GM12872 (cell line): ENCODE results near the gene PNPLA2.
A peak's percentile ranks its signal among the peaks of the same experiment; 100 is the strongest.

Experiments
- CTCF ChIP-seq: IDR thresholded peaks from 3 replicates; pipeline ENCODE4 v1.5.1; 2011; ENCODE audit warnings: low read depth, mild to moderate bottlenecking, low read length, moderate library complexity; ENCODE audit not compliant: insufficient read depth

Gene PNPLA2

GRCh38 chr11:803770-804598 is 14.7 kb upstream of the PNPLA2 start:
- no peak for TF ChIP-seq CTCF

- no peak for TF ChIP-seq CTCF
Observed at GRCh38 chr11:804599-804964, 14.1 kb upstream of the PNPLA2 start.

GRCh38 chr11:808427-809286 is 10.1 kb upstream of the PNPLA2 start:
- TF ChIP-seq CTCF, result peak; percentile 31; the same call in 2 of the 3 replicates

GRCh38 chr11:809287-810039 is 9.3 kb upstream of the PNPLA2 start, which contains the start of gene RPLP2:
Gene RPLP2, plus strand, starts transcription at chr11:809967. Its CDS starts 268 bp downstream, at chr11:810235.
- TF ChIP-seq CTCF, result no peak

GRCh38 chr11:810040-810567 is 8.6 kb upstream of the PNPLA2 start:
- no peak for TF ChIP-seq CTCF

- TF ChIP-seq CTCF, result 0 out of 3 replicates have a peak, but pooled peaks have one; percentile 14
Observed at GRCh38 chr11:811446-812245, 7.1 kb upstream of the PNPLA2 start.
